HG03066 (cell line): ENCODE results near the gene NEMP2.

ENCODE experiments used
- ATAC-seq: cut with Tn5 transposase; IDR thresholded peaks from one replicate; pipeline ENCODE4 v1.9.1; 2021; ENCODE audit warnings: low read depth; ENCODE audit not compliant: unreplicated experiment

Gene NEMP2

DNA sequence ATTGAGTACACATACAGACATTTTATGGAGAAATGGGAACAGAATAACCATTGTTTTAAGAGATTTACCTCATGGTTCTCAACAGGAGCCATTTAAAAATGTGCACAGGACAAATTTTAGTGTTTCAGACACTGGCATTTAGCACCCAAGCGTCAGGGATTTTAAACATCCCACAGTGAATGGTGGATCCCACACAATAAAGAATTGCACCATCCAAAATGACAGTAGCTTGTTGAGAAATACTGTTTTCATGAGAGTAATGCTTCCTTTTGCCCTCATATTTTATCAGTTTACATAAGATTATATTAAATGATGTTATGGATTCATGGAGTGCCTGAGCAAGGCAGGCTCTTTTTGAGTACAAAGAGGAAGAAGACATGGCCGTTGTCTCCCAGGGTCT, 72.3 kb downstream of the NEMP2 start:
- ATAC-seq = no peak

DNA sequence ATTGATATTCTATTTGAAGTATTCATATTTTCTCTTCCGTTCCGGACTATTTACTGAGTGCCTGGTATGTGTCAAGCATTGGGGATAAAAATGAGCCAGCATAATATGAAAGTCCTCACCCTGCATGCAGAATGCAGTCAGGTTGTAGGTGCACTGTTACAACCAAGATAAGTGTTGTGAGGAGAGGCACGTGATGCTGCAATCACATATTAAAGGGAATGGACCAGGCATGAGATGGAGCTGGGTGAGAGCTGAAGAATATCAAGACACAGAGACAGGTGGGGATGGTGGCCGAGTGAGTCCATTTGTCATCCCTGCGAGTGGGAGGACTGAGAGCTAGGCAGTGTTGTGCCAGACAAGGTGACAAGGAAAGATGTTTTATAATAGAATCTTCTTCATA, 74.0 kb downstream of the NEMP2 start:
- no peak for ATAC-seq

DNA sequence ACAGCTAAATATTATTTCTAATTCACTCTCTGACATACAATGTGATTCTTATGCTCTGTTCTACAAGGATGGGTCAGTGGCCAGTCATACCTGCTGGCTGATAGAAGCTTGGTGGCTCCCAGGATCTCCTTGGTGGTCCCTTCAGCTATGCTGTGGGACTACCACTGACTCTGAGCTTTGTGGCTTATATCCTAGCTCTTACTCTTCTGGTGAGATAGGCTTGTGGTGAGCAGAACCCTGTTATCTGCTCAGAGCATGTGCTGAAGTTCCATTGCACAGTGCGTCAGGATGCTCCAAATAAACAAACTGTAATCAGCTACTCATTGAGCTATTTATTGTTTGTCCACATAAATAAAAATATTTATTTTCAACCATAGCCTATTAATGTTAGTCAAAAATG, 74.6 kb downstream of the NEMP2 start:
- ATAC-seq = no peak

DNA sequence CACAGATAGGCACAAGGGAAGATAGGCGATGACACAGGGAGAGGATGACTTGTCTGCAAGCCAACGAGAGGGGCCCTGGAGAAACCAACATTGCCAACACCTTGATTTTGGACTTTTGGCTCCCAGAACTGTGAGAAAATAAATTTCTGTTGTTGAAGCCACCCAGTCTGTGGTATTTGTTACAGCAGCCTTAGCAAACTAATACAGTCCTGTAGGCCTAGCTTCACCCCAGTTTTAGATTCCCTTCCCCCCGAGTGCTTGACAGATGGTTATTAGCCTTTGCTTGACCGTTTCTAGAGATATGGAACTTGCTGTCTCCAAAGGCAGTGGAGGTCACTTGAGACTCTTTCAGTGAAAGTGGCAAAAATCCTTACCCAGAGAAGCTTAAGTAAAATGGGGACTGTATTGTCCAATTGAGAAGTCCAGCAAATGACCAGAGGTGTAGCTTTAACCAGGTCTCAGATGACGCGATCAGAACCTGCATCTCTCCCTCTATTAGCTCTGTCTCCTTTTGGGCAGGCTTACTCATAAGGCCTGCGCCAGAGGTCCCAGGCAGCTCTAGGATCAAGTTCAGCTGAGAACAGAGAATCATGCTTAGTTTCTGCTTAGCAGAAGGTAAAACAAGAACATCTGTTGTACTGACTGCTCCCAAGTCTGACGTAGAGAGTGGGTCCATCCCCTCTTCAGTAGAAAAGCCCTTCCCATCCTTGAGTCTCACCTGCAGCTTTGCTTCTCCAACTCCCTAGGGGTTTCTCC, 76.0 kb downstream of the NEMP2 start:
- no peak for ATAC-seq

- no peak for ATAC-seq
Measured at GRCh38 chr2:190457256-190457655, 77.3 kb downstream of the NEMP2 start.

DNA sequence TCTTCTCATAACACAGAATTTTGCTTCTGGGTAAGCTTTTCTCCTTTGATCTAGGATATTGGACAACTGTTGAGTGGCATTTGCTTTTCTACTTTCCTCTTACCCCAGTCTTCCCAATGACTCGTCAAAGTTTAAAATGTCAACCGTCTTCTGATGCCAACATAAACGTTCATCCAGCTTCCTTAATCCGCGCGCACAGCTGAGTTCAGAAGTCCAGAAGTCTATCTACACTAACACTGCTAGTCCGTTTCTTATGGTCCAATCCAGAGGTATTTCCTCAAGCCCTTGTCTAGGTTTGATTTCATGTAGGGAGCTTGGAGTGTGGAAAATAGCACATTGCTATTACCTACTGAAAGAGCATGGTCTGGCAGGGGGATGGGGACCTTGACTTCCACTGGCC, 77.7 kb downstream of the NEMP2 start:
- no peak for ATAC-seq

- no peak for ATAC-seq
Measured at GRCh38 chr2:190455358-190456095, 79.0 kb downstream of the NEMP2 start.

- no peak for ATAC-seq
Measured at GRCh38 chr2:190454795-190455194, 79.7 kb downstream of the NEMP2 start.
